Panc1 (cell line): ENCODE measurements around the gene MRPL38. TPM values are rescaled to one million over a fixed set of nuclear protein-coding genes. Genes with fewer than 3 reads are reported as not detected.

Experiments used
- ATAC-seq: fragments of 200-7000 bp; cut with Tn5 transposase; 2 replicates; pipeline ENCODE4 v1.9.1; 2020; ENCODE audit warnings: mild to moderate bottlenecking, moderate library complexity
- BruUV-seq: library from RNA; stranded (reverse); fragments of 400-500 nt; replicated peaks from 2 replicates; lab custom pipeline; 2021; lab: Mats Ljungman, UMichigan
- CTCF ChIA-PET: fragments of 300-600 bp; sonication (Branson Sonifier 250); formaldehyde crosslinking; loops from one replicate; lab custom pipeline; 2022; ENCODE audit warnings: antibody characterized with exemption; lab: Charles Lee
- POLR2A ChIA-PET: fragments of 300-600 bp; sonication (Branson Sonifier 250); formaldehyde crosslinking; loops from one replicate; lab custom pipeline; 2022; ENCODE audit warnings: antibody characterized with exemption; lab: Charles Lee
- DNase-seq: peaks from one replicate; pipeline ENCODE4 v3.0.0-alpha.2; 2010; ENCODE audit warnings: low read depth, low spot score
- H3K27ac ChIP-seq: 2 replicates; pipeline ENCODE4 v1.5.1; 2011; ENCODE audit warnings: mild to moderate bottlenecking, low read length, inconsistent platforms
- H3K27me3 ChIP-seq: fragments of 200-500 bp; sonication (Bioruptor generic); 2 replicates; pipeline ENCODE4 v1.6.0; 2014; ENCODE audit warnings: low read length, inconsistent platforms; ENCODE audit not compliant: control insufficient read depth, insufficient read depth
- H3K36me3 ChIP-seq: fragments of 200-500 bp; sonication (Bioruptor generic); 2 replicates; pipeline ENCODE4 v1.5.1; 2014; ENCODE audit warnings: inconsistent platforms, mild to moderate bottlenecking, low read length, moderate library complexity; ENCODE audit not compliant: control insufficient read depth, insufficient read depth
- H3K4me1 ChIP-seq: 2 replicates; pipeline ENCODE4 v1.5.1; 2011; ENCODE audit warnings: inconsistent platforms, mild to moderate bottlenecking, low read length, moderate library complexity; ENCODE audit not compliant: control insufficient read depth, insufficient read depth
- H3K4me3 ChIP-seq, 2 experiments: 2 replicates each; pipeline ENCODE4 v1.5.1; 2011 to 2012; ENCODE audit warnings: low read depth in 2 of 2, low read length in 2 of 2, mild to moderate bottlenecking in 2 of 2, inconsistent platforms in 1 of 2, moderate library complexity in 1 of 2
- H3K9me3 ChIP-seq: fragments of 200-500 bp; sonication (Bioruptor generic); 2 replicates; pipeline ENCODE4 v1.5.1; 2014; ENCODE audit warnings: low read depth, mild to moderate bottlenecking, inconsistent platforms, low read length, moderate library complexity; ENCODE audit not compliant: control insufficient read depth, insufficient read depth
- CTCF ChIP-seq: fragments of 450-650 bp; IDR thresholded peaks from 2 replicates; pipeline ENCODE4 v1.5.1; 2017; ENCODE audit warnings: mild to moderate bottlenecking
- POLR2AphosphoS5 ChIP-seq: IDR thresholded peaks from 2 replicates; pipeline ENCODE4 v1.6.1; 2012; ENCODE audit warnings: mild to moderate bottlenecking, low read depth, low read length, moderate library complexity
- REST ChIP-seq, 2 experiments: IDR thresholded peaks; 2 replicates each; pipeline ENCODE4 v1.6.1; 2011 to 2012; ENCODE audit warnings: low read depth in 2 of 2, control low read depth in 1 of 2, low read length in 1 of 2, mild to moderate bottlenecking in 1 of 2, moderate library complexity in 1 of 2; ENCODE audit not compliant: insufficient read depth in 1 of 2
- SIN3A ChIP-seq: IDR thresholded peaks from 2 replicates; pipeline ENCODE4 v1.6.1; 2012; ENCODE audit warnings: low read depth, mild to moderate bottlenecking, low read length, moderate library complexity, borderline replicate concordance; ENCODE audit not compliant: insufficient read depth
- TCF7L2 ChIP-seq: IDR thresholded peaks from 2 replicates; pipeline ENCODE4 v1.6.1; 2011; ENCODE audit warnings: mild to moderate bottlenecking, low read depth, low read length, inconsistent platforms
- in situ Hi-C: cut with HindIII; loops from 2 replicates; pipeline ENCODE4 v1.10.0; 2016; ENCODE audit warnings: low sequenced_read_pairs, low pct_unique_long_range_greater_than_20kb
- intact Hi-C: fragments of 100-400 bp; cut with micrococcal nuclease; formaldehyde crosslinking; loops from one replicate; pipeline ENCODE4 v1.10.0; 2022; ENCODE audit not compliant: unreplicated experiment
- total RNA-seq: library from RNA; stranded (reverse); gene quantifications from one replicate; pipeline ENCODE4 v1.2.1, GENCODE V29; 2021; ENCODE audit not compliant: unreplicated experiment

The MRPL38 gene
- total RNA-seq, 1 experiment from 2014 or later = 165 TPM

GRCh38 chr17:75943491-75943890 lies 38.8 kb upstream of the MRPL38 start:
- in situ Hi-C loops = loop anchor here (25.0 kb wide), 1 partner anchor 119 kb away; the partner anchor contains the start of genes GALR2 and SRP68

GRCh38 chr17:75942473-75942872 lies 37.8 kb upstream of the MRPL38 start:
- Histone ChIP-seq H3K4me1 (peaks cover 7% of the 10 kb centered on the region; the same call in 1 of the 2 replicates), H3K27ac (no peak overlapping the region), H3K9me3 (no peaks in the 10 kb centered on the region), H3K27me3 (no peaks in the 10 kb centered on the region), H3K4me3 (no peak overlapping the region), H3K36me3 (peaks cover 8% of the 10 kb centered on the region; the same call in 1 of the 2 replicates)
- ATAC-seq (no peak), DNase-seq (no peak)
- CTCF ChIA-PET = no interaction called here
- no peak for TF ChIP-seq CTCF
- TF ChIP-seq TCF7L2 = no peak
- TF ChIP-seq SIN3A = no peak
- TF ChIP-seq POLR2AphosphoS5 = no peak
- TF ChIP-seq REST (IDR thresholded peaks at IDR 0.05; ENCODE audit: insufficient read depth in 1 of 2, low read depth in 2 of 2, low read length in 1 of 2) = no peak
- intact Hi-C loops (no loop called here), in situ Hi-C loops (loop anchor here (25.0 kb wide), 1 partner anchor 120 kb away; the partner anchor contains the start of genes GALR2 and SRP68)
- POLR2A ChIA-PET = interaction anchor here (1.1 kb wide), 1 partner anchor 23 kb away, joined by 5 read pairs; no protein-coding TSS in a partner anchor
- BruUV-seq = no TSS peak

More at GRCh38 chr17:75943491-75943890, 38.8 kb upstream of the MRPL38 start:
- H3K4me1 ChIP-seq = peaks cover 7% of the 10 kb centered on the region; the same call in 1 of the 2 replicates
- ATAC-seq = no peak
- no peak overlapping the region for H3K27ac ChIP-seq
- H3K4me3 ChIP-seq = no peak overlapping the region
- peaks cover 8% of the 10 kb centered on the region; the same call in 1 of the 2 replicates for H3K36me3 ChIP-seq
- intact Hi-C loops = no loop called here
- no peaks in the 10 kb centered on the region for H3K27me3 ChIP-seq
- CTCF ChIA-PET = interaction anchor here (1.1 kb wide), 1 partner anchor 16 kb away, joined by 7 read pairs; no protein-coding TSS in a partner anchor
- no peak for TF ChIP-seq REST (IDR thresholded peaks at IDR 0.05; ENCODE audit: insufficient read depth in 1 of 2, low read depth in 2 of 2, low read length in 1 of 2)
- TF ChIP-seq POLR2AphosphoS5 = no peak
- no peak for TF ChIP-seq SIN3A
- no peak for TF ChIP-seq CTCF
- no peak for TF ChIP-seq TCF7L2
- POLR2A ChIA-PET = no interaction called here
- no peak for DNase-seq
- BruUV-seq = no TSS peak
- no peaks in the 10 kb centered on the region for H3K9me3 ChIP-seq
